ENCODE measurements around the gene ARHGAP1.

- TF ChIP-seq CTCF (conservative IDR thresholded peaks at IDR 0.05), result no peak
- TF ChIP-seq EZH2 (IDR thresholded peaks at IDR 0.05; ENCODE audit: low read depth), result no peak
Observed at GRCh38 chr11:46723359-46723680, 22.9 kb upstream of the ARHGAP1 start.
